HG02885 (cell line): Measurements from ENCODE around the gene PROSER3.
"Not testable (repeated sequence)": the region's sequence is repeated elsewhere in the genome, so short reads cannot be mapped to it uniquely, and the experiment has no call there.

Experiments used
- ATAC-seq: cut with Tn5 transposase; IDR thresholded peaks from one replicate; pipeline ENCODE4 v1.9.1; 2021; ENCODE audit warnings: mild to moderate bottlenecking; ENCODE audit not compliant: unreplicated experiment, poor library complexity

Gene PROSER3

DNA sequence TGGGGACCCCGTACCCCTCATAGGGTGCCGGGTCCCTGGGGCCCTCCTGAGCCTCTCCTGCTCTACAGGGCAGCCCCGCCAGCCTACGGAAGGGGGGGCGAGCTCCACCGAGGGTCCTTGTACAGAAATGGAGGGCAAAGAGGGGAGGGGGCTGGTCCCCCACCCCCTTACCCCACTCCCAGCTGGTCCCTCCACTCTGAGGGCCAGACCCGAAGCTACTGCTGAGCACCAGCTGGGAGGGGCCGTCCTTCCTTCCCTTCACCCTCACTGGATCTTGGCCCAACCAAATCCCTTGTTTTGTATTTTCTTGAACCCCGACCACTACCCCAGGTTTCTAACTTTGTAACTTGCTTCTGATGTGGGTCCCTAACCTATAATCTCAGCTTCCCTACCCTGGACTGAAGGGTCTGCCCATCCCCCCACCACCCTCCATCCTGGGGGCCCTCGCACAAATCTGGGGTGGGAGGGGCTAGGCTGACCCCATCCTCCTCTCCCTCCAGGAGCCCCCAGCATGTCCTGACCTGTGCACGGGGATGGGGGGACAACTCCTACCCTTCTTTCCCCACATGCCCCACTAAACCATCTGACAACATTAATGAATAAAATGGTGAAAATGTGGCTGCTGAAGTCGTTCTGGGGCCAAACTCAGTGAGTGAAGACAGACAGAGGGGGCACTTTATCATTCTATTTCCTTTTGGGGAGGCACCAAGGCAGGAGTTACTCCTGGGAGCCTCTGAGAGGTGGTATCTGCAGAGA lies 30.4 kb downstream of the PROSER3 start:
- no peak for ATAC-seq

DNA sequence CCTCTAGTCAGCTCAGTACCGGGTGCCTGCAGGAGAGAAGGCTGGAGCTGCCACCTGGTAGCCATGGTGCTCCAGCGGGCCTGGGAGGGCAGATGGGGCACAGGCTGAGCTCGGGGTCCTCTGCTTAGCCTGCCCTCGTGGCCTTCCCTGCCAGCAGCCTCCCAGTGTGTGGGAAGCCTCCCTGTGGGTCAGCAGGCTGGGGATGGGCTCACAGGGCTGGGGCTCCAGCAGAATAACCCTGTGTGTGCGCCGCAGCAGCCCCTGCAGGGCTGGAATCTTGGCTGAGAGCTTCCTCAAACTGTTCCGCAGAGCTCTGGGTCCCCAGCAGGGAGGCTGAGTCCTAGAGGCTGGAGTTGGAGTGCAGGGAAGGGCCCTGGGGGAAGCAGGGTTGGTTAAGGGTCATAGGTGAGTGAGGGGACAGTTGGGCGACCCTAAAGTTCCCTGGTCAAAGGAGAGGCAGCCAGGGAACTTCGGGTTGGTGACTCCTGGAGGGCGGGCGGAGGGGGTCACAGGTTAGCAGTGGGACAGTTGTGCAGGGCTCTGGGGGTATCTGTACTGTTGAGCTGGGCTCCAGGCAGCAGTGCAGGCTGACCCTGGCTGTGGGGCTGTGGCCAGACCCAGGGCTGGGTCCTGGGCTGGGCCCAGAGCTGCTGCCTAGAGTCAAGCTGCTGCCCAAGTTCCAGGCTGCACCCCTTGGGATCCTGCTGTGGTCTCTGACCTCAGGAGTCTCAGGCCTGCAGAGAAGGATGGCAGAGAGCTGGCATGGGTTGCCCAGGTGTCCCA lies 31.4 kb downstream of the PROSER3 start:
- ATAC-seq, result no peak

DNA sequence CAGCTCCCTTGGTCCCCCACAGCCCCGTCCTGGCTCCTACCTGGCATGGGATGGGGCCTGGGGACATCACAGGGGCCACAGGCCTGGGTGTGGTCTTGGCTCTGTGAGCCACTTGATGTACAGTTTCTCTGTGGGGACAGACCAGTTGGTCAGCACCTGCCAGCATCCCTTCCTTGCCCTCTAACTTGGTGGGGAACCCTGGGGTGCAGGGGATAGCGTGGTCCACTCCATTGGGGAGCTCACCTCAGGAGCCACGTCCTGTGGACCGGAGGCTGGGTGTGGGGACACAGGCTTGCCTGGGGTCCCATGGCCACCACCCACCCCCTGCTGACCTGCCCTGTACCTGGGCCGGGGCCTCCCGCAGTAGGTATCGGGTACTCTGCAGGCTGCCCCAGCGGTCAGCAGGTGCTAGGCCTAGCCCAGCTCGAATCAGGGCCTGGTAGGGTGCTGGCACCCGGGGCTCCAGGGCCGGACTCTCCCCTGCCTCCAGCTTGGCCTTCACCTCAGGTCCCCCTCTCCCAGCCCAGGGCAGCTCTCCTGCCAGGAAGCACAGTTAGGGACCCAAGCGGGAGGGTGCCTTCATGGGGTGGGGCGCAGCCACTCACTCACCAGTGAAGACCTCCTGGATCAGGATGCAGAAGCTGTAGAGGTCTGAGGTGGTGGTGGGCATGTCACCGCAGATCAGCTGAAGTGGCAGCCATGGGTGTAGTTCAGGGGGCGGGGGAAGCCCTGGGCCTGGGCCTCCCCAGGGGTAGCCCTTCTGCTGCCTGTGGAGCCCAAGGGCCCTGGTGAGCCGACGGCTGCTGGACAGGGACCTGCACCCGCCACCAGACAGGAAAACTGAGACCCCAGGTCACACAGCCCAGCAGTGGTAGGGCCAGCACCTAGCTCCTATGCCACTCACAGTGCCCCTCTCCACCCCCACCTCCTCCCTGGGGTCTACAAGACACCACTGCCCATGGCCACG lies 32.3 kb downstream of the PROSER3 start:
- no peak for ATAC-seq

DNA sequence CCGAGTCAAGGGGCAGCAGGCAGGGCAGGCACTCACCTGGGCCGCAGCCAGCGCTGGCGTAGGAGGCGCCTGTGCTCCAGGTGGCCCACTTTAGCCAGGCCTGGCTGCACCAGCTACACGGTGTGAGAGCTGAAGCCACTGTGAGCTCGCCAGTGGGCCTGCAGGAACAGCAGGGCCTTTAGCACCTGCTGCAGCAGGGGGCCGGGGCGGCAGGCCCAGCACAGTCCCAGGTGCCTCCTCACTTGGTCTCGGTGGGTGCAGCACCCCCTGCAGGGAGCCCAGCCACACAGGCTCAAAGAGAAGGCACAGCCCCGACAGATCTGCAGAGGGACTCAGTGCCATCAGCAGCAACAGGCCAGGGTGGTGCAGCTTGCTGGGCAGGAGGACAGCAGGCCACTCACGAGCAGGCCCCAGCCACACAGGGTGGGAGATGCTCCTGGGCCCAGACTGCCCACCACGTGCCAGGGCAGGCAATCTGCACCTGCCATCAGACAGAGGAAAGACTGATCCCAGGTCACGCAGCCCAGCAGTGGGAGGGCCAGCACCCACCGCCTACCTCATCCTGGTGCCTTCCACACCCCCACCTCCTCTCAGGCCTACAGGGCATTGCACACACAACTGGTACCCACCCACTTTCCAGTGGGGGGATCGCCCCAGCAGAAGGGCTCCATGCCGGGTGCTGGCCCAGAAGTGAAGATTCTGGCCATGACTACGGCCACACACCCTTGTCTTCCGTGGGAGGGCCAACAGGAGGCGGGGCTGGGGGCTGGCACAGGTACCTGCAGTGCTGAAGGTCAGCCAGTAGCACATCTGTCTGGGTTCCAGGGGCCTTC lies 33.2 kb downstream of the PROSER3 start:
- no peak for ATAC-seq

DNA sequence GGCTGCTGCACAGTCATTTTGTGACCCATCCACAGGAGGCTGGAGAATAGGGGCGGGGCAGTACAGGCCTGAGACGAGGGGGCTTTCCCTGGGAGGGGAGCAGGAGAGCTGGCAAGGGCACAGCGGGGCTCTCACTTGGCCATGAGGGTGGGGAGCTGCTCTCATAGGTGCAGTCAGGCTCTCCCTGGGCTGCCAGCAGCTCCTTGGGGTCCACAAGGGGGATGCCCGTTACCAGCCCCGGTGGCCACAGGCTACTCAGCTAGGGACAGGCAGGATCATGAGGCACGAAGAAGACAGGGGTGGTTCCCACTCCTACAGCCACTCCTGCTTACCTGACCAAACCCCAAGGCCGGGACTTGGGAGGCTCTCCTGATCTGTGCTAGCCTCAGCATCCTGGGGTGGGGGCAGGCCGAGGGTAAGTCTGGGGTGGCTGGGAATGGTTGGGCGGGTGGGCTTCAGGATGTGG lies 33.9 kb downstream of the PROSER3 start:
- no peak for ATAC-seq

DNA sequence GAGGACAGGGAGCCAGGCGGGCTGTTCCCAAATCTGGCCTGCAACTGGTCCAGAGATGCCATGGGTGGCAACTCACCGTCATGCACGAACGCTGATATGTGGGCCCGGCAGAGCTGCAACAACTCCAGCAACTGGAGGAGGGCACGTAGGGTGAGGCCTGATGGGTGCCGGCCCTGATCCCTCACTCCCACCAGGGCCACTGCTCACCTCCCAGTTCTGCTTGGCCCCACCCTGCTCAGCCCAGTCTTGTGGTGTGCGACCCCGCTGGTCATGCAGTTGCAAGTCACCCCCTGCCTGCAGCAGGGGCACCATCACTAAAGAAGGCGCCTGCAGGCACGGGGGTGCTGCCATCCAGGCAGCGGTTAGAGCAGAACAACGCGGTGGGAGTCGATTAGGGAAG lies 34.3 kb downstream of the PROSER3 start:
- no peak for ATAC-seq

DNA sequence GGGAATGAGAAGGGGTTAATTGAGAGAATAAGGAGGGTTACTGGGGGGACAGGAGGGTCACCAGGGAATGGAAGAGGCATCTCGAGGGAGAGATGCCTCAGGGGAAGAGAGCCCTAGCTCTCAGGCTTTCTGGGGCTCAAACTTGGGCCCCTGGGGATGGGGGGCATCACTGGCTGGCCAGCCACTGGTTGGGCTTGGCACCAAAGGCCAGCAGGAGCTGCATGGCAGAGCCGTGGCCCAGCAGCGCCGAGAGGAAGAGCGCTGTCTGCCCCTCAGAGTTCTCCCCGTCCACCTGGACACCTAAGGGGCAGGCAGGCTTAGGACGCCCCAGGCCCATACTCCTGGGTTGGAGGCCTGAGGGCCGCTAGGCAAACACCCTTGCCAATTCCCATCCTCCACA lies 34.9 kb downstream of the PROSER3 start:
- ATAC-seq, result no peak

DNA sequence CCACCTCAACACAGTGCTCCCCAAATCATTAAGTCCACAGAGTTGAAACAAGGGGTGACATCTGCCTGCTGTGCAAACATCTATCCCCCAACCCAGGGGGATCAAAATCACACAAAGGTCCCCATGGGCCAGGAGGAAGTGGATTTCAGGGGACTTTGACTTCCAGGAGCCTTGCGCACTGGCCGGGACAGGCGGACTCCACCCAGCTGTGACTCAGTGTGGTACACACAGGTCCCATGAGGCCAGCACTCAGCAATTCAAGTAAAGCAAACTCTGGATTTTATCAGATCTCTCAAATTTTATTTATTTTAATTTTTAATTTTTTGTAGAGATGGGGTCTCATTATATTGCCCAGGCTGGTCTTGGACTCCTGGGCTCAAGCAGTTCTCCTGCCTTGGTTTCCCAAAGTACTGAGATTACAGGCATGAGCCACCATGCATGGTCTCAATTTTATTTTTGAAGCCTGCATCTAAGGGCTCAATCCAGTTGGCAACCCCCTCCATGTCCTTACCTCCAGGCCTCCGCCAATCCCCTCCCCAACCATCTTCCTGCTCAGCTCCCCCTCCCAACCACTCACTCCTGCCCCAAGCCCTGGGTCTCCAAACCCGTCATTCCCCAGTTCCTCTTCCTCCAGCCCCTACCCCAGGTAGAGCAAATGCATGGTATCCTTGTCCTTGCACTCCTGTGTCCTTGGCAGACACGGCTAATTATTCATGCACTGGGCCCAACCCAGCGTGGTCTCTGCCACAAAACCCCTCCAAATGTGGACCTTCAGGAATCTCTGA lies 35.6 kb downstream of the PROSER3 start:
- no peak for ATAC-seq

DNA sequence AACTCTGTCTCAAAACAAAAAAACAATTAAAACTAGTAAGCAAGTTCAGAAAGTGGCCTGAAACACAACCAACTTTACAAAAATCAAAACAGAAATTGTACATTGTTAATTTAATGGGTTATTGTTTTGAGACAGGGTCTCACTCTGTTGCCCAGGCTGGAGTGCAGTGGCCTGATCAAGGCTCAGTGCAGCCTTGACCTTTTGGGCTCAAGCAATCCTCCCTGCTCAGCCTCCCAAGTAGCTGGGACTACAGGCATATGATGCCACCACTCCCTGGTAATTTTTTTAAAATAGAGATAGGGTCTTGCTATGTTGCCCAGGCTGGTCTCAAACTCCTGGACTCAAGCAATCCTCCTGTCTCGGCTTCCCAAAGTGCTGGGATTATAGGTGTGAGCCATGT lies 37.6 kb downstream of the PROSER3 start:
- not testable (repeated sequence) for ATAC-seq

DNA sequence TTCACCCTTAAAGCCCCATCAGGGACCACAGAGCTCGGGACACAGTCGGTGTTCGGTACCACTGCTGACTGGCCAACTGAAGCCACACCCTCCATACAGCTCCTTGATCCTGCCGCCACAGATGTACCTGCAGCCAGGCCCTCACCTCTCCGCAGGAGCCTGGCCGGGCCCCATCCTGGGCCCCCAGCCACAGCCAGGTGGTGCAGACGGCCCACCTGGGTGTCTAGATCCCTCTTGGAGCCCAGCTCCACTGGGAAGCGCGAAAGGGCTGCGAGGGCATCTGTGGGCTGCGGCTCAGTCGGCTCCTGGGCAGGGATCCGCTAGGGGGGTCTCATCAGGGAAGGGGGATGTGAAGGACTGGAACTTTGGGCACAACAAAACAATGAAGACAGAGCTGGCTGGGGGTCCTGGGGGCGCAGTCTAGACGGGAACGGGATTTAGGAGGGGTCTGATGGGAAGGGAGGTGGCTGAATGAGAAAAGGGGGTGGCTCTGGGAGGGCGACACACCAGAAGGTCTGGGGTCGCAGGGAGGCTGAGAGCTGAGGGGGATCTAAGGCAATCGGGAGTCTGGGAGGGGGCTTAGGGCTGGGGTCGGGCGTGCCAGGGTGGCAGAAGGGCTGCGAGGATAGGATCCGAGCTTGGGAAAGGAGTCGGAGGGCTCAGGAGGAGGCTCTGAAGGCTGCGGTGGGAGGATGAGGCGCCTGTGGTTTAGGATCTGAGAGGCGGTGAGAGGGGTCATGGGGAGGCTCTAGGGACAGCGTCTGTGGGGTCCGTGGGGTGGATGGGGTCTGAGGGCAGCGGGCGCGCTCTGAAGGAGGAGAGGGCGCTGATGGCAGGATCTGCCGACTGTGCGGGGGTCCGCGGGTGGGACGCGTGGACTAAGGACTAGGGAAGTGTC lies 38.9 kb downstream of the PROSER3 start:
- ATAC-seq, result no peak

DNA sequence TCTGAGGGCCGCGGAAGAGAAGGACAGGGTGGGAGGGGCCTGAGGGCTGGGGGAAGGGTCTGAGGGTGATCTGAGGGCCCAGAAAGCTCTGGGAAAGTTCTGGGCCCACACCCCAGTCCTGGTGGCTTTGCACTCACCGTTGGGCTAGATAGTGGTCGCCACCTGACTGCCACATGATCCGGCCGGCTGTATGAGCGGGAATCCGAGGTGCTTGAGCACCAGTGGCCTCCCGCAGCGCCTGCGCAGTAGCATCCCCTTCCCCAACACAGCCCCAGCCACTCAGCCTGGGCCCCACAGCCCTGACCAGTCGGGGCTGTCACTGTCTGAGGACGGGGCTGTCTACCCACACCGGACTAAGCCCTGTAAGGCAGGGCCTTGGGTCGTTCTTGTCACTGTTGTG lies 39.7 kb downstream of the PROSER3 start:
- ATAC-seq, result no peak

DNA sequence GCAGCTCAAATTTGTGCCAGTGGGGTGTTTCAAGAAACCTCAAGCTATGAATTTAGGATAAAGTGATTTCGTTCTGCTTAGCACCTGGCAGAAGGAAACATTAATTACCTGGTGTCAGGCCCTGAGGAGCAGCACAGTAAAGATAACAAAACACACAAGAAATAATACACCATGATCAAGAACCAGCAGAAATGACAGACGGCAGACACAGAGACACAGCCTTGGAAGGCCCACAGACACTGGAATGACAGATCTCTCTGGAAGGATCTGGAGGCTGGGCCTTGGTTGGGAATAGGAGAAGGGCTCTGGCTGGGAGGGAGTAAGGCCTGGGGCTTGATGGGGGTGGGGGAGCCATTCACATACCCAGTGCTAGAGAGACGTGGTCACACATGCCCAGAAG lies 43.9 kb downstream of the PROSER3 start:
- ATAC-seq, result no peak

DNA sequence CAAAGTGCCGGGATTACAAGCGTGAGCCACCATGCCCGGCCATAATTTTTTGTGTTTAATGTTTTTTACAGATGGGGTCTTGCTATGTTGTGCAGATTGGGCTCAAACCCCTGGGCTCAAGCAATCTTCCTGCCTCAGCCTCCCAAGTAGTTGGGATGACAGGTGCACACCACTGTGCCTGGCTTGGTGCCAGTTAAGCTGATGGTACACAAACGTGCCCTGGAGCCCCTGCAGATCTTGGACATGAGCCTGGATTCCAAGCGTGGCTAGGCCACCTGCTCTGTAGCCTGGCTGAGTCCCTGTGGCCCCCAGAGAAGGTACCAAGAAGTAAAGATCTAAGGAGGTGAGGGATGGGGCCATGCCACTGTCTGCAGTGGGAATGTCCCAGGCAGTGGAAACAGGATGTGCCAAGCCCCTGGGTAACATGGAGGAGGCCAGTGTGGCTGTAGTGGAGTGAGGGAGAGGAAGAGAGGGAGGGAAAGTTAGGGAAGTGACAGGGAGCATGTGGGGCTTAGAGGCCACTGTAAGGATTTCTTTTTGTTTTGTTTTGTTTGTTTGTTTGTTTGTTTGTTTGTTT lies 47.6 kb downstream of the PROSER3 start:
- ATAC-seq, result no peak

DNA sequence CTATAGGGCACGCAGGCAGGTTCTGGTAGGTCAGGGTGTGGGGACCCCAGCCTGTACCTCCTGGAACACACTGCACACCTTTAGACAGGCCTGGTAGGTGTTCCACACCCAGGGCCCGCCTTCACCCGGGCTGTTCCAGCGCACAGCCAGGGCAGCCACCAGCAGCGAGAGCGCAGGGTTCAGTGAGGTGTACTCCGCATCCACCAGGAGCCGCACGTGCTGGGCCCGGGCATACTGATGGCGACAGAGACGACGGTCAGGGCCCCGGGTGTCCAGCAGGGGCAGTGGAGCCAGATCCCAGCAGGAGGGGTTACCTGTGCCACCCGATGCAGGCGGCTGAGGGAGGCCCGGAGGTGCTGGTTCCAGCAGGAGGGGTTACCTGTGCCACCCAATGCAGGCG lies 48.6 kb downstream of the PROSER3 start:
- ATAC-seq, result no peak

DNA sequence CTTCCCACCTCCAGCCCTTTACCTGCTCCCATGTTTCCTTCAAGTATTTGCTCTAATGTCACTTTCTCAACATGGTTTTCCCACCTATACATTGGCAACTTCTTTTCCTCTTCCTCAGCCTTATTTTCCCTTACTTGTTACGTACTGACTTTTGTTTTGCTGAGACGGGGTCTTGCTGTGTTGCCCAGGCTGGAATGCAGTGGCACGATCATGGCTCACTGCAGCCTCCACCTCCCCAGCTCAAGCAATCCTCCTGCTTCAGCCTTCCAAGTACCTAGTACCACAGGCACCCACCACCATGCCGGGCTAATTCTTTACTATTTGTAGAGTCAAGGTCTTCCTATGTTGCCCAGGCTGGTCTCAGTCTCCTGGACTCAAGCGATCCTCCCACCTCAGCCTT lies 49.7 kb downstream of the PROSER3 start:
- no peak for ATAC-seq

DNA sequence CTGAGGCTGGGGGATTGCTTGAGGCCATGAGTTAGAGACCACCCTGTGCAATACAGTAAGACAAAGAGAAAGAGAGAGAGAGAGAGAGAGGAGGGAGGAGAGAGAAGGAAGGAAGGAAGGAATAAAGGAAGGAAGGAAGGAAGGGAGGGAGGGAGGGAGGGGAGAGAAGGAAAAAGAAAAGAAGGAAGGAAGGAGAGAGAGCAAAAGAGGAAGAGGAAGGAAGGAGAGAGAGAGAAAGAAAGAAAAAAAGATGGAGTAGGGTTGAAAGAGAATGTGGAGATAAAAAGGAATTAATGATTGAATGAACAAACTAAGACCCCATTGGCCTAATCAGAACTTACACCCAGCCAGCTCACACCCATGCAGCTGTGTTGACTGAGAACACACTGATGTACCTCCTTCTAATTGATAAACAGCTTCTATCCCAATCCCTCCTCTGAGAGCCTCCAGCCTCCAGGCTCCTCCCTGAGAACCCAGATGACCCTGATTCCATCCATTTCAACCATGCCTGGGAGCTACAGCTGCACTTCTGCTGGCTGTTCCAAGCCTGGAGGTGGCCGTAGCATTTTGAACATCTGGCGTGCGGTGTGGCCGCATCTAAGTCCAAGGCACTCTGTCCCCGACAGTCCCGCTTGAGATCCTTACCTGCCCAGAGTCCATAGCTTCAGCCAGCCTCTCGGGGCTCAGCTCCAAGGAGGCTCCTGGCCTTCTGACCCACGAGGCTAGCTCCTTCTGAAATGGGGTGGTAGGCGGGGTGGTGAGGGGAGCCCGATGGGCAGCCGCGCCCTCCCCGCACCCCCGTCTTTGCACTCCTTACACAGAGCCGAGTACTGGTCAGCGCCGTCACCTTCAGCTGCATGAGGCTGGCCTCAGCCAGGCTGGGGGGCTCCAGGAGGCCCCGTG lies 53.6 kb downstream of the PROSER3 start:
- no peak for ATAC-seq
